IPS-15b (cell line): ENCODE data around the gene DISC1.
"Not testable (repeated sequence)": the region's sequence is repeated elsewhere in the genome, so short reads cannot be mapped to it uniquely, and the experiment has no call there.

Experiments
- H3K27me3 ChIP-seq: one replicate; pipeline ENCODE4 v1.6.1; 2013; ENCODE audit warnings: low read length; ENCODE audit not compliant: control insufficient read depth, insufficient read depth
- H3K36me3 ChIP-seq: one replicate; pipeline ENCODE4 v1.6.1; 2013; ENCODE audit warnings: low read length; ENCODE audit not compliant: control insufficient read depth, insufficient read depth
- H3K4me1 ChIP-seq: one replicate; pipeline ENCODE4 v1.6.1; 2013; ENCODE audit warnings: mild to moderate bottlenecking, low read length; ENCODE audit not compliant: control insufficient read depth, insufficient read depth
- H3K4me3 ChIP-seq: one replicate; pipeline ENCODE4 v1.5.1; 2013; ENCODE audit warnings: low read depth, low read length
- H3K9ac ChIP-seq: one replicate; pipeline ENCODE4 v1.6.1; 2013; ENCODE audit warnings: low read depth, mild to moderate bottlenecking, low read length
- H3K9me3 ChIP-seq: one replicate; pipeline ENCODE4 v1.6.1; 2013; ENCODE audit warnings: mild to moderate bottlenecking, low read length; ENCODE audit not compliant: control insufficient read depth, insufficient read depth

DISC1 gene

DNA sequence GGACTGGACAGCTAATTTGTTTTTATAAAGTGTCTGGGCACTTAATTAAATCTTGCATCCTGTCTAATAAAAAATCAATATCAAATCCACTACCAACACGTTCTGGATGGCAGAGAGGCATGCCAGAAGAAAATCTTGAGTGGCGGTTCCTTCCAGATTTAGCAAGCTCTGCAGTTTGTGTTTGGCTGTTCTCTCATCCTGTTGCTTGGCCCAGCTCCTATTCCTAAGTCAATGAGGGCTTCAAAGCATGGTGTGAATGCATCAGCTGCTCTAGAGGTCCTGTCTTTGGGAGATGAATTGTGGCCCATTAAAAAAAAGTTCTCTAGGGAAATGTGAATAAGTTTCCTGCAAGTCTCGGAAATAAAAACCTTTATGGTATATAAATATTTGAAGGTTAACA lies 90.3 kb downstream of the DISC1 start:
- H3K36me3 ChIP-seq = no peaks in the 10 kb centered on the region
- no peaks in the 10 kb centered on the region for H3K4me1 ChIP-seq
- no peak overlapping the region for H3K4me3 ChIP-seq
- no peak overlapping the region for H3K9ac ChIP-seq
- no peaks in the 10 kb centered on the region for H3K9me3 ChIP-seq
- no peaks in the 10 kb centered on the region for H3K27me3 ChIP-seq

DNA sequence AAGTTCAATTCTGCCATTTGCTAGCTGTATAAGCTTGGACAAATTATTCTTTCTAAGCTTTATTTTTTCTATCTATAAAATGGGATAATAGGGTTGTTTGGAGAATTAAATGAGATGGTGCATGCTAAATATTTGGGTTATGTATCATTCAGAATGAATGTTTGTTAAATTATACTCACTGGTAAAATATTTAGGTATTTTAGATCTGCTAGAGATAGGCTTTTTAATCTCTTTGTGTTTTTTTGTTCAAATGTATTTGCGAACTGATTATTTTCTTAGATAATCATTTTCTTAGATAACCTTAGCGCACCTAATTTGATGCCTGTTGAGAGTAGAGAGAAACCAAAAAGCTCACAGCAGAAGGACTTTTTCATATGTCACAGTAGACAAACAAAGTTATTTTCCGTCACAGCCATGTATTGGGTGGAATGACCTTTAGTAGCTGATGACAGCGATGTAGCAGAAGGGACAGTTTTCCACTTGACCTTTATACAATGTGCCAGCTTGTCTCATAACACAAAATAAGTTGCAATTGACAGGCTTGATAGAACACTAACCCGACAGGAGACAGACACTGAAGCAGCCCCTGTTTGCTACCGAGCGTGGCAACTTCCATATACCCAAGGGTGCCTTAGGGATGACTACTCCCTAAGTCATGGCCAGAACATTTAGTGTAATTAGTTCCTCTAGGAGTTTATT lies 93.0 kb downstream of the DISC1 start:
- H3K9me3 ChIP-seq = no peaks in the 10 kb centered on the region
- no peaks in the 10 kb centered on the region for H3K4me1 ChIP-seq
- H3K4me3 ChIP-seq = no peak overlapping the region
- H3K36me3 ChIP-seq = no peaks in the 10 kb centered on the region
- no peaks in the 10 kb centered on the region for H3K27me3 ChIP-seq
- H3K9ac ChIP-seq = no peak overlapping the region

DNA sequence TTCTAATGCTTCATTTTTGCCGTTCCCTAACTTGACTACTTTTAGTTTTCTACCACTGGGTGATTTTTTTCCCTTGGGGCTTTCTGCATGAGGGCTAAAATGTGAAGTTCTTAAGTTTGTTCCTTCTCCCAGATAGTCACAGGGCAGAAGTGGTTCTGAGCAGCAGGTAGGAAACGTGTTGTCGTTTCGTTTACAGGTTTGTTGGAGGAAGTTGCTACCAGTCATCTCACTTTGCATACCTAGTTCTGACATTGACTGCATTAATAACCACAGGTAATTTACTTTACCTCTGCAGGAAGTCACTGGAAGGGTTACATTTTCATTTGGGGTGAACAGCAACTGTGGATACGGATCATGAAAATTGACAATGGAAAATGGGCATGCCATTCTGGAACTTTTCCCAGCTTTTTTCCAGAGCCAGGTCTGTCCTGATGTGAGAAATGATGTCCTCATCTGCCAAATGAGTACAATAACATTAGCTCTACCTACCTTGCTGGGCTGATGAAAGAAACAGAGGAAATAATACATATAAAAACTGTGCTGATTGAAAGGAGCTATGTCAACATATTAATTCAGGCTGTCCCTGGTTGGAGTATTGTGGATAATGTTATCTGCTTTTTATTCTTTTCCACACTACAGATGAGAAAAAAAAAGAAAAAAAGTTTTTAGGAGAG lies 94.2 kb downstream of the DISC1 start:
- Histone ChIP-seq H3K36me3 (no peaks in the 10 kb centered on the region), H3K9me3 (no peaks in the 10 kb centered on the region), H3K4me1 (peaks cover 2% of the 10 kb centered on the region), H3K9ac (no peak overlapping the region), H3K4me3 (no peak overlapping the region), H3K27me3 (no peaks in the 10 kb centered on the region)

DNA sequence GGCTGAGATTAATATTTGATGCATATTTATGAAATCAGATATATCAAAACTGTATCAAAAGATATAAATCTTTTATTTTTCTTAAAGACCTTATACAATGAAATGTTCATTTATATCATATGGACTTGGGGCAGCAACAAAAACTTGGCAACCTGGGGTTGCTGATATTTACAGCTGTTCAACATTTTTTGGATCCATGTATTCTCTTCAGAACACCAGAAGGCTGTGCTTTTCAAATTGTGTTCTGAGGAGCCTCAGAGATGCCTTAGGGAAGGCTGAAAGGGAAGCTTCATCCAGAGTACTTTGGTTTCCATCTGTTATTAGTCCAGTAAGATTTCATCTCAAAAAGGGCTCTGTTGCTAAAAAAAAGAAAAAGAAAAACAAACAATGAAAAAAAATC lies 94.8 kb downstream of the DISC1 start:
- Histone ChIP-seq H3K27me3 (no peaks in the 10 kb centered on the region), H3K9ac (no peak overlapping the region), H3K4me3 (no peak overlapping the region), H3K9me3 (no peaks in the 10 kb centered on the region), H3K36me3 (no peaks in the 10 kb centered on the region), H3K4me1 (peaks cover 2% of the 10 kb centered on the region)

DNA sequence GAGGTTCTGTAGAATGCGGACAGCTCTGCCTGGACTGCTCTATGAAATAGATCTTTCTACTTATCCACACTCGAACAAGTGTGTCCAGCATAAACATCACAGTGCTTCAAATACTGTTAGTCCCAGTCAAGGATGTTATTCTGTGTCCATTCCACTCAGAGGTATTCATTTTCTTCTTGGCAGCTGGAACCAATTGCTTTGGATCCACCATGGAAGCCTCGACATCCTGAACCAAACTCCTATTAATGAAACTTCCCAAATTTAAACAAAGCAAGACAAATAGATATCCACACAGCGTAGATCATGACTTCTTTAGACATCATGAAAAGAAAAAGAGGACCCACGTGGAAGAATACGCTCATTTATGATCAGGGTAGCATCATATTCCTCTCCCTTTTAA lies 95.8 kb downstream of the DISC1 start:
- peaks cover 2% of the 10 kb centered on the region for H3K4me1 ChIP-seq

DNA sequence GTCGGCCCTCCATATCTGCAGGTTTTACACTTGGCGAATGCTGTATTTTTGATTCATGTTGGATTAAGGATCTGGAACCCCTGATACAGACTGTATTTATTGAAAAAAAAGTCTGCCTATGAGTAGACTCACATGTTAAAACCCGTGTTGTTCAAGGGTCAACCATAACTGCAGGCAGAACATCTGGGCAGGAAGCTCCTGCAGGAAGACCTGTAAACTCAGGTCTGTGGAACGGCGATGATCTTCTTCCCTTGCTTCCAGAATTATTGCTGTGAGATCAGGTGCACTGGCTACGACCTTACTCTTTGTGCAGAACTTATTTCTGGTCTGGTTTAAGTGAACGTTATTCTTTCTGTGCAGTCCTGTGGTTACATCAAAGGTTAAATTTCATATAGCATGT lies 96.6 kb downstream of the DISC1 start:
- Histone ChIP-seq H3K4me1 (peaks cover 2% of the 10 kb centered on the region), H3K9me3 (no peaks in the 10 kb centered on the region)

More for the DNA sequence above, 95.8 kb downstream of the DISC1 start:
- H3K9me3 ChIP-seq = no peaks in the 10 kb centered on the region
- H3K27me3 ChIP-seq = no peaks in the 10 kb centered on the region
- no peaks in the 10 kb centered on the region for H3K36me3 ChIP-seq
- H3K4me3 ChIP-seq = no peak overlapping the region
- no peak overlapping the region for H3K9ac ChIP-seq

DNA sequence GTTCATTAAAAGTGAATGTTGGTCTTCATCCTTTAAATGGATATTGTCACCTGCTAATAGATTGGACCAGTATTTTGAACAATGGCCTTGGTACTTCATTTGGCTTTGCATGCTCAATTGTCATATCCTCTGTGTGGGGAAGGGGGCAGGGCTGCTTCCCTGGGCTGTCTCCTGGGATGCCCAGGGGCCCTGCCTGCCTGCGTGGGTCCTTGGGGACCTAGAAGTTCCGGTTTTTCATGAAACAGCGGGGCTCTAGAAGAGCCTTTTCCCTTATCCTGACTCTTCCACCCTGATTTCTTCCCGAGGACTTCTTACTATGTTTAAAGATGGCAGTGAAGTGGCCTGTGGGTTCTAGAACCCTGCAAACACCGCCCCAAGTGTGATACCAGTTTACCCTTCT lies 97.5 kb downstream of the DISC1 start:
- Histone ChIP-seq H3K36me3 (no peaks in the 10 kb centered on the region), H3K27me3 (no peaks in the 10 kb centered on the region), H3K4me1 (peaks cover 2% of the 10 kb centered on the region), H3K4me3 (no peak overlapping the region), H3K9ac (no peak overlapping the region), H3K9me3 (no peaks in the 10 kb centered on the region)

More for the DNA sequence above, 96.6 kb downstream of the DISC1 start:
- Histone ChIP-seq H3K27me3 (no peaks in the 10 kb centered on the region), H3K4me3 (no peak overlapping the region), H3K9ac (no peak overlapping the region), H3K36me3 (no peaks in the 10 kb centered on the region)

DNA sequence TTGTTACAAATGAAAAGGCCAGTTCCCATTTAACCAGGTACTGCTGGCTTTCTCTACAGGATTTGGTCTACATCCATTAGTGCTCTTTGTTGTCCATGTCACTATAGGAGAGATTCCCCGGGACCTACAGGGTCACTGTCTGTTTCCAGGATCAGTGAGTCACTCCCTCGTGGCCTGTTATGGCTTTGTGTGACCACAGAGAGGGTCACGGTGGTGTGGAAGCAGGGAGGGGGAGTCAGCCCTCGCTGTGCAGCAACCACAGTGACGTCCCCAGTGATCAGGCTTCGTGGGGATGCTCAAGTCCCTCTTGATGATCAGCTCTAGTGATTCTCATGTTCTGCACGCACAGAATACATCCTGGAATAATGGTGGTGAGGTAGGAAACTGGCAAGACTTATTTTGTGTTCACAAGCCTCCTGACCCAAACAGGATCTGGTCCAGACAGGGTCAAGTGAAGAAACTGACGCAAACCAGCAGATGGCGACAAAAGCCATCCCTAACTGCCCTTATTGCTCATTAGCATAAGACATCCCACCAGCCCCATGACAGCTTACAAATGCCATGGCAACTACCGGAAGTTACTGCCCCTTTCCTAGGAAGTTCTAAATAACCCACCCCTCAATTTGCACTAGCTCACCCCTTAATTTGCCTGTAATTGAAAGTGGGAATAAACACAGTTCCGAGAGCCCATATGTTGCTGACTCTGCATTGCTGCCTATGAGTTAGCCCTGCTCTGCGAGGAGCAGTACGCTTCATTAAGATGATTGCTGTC lies 98.5 kb downstream of the DISC1 start:
- no peaks in the 10 kb centered on the region for H3K36me3 ChIP-seq
- no peak overlapping the region for H3K4me3 ChIP-seq
- no peaks in the 10 kb centered on the region for H3K9me3 ChIP-seq
- H3K27me3 ChIP-seq = no peaks in the 10 kb centered on the region
- no peak overlapping the region for H3K9ac ChIP-seq
- H3K4me1 ChIP-seq = peaks cover 2% of the 10 kb centered on the region

DNA sequence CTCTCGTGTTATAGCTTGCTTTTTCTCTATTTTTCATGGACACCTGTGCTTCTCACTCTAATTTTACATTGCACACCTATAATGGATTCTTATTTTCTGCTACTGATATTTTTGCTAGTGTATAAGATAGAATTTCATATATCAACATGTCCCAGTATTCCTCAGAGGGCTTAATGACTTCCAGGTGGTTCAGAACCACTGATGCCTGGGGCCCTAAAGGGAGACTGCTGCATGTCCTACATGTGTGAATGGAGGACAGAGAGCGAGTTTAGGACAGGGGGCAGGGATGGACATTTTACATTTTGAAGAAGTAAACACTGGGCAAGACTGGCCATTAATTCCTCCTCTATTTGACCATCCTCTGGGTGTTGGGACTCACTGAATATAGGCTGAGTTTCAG lies 100.6 kb downstream of the DISC1 start:
- Histone ChIP-seq H3K9me3 (no peaks in the 10 kb centered on the region), H3K9ac (no peak overlapping the region), H3K36me3 (no peaks in the 10 kb centered on the region), H3K27me3 (no peaks in the 10 kb centered on the region), H3K4me1 (peaks cover 2% of the 10 kb centered on the region), H3K4me3 (no peak overlapping the region)

DNA sequence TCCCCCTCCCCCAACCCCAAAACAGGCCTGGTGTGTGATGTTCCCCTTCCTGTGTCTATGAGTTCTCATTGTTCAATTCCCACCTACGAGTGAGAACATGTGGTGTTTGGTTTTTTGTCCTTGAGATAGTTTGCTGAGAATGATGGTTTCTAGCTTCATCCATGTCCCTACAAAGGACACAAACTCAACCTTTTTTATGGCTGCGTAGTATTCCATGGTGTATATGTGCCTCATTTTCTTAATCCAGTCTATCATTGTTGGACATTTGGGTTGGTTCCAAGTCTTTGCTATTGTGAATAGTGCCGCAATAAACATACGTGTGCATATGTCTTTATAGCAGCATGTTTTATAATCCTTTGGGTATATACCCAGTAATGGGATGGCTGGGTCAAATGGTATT lies 102.4 kb downstream of the DISC1 start:
- not testable (repeated sequence) for H3K4me3 ChIP-seq, H3K9ac ChIP-seq, H3K27me3 ChIP-seq, H3K36me3 ChIP-seq, H3K9me3 ChIP-seq, H3K4me1 ChIP-seq

DNA sequence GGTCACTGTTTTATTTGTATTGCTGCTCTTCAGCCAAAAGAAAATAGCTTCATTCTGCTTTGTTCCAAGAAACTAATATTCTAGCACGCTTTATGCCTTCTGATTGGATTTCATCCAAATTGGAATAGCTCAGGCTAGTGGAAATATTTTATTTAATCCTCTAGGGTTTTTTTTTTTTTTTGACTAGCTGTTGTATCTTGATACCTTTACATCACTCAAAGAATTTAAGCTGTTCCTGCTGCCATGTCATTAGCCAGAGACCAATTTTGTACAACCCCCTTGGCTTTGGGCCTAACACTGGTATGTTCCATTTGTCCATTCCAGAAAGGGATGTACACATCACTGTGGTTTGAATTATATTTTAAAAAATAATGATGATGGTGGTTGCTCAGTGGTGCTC lies 103.0 kb downstream of the DISC1 start:
- no peak overlapping the region for H3K4me3 ChIP-seq
- no peaks in the 10 kb centered on the region for H3K9me3 ChIP-seq
- H3K4me1 ChIP-seq = peaks cover 2% of the 10 kb centered on the region
- H3K27me3 ChIP-seq = no peaks in the 10 kb centered on the region
- H3K36me3 ChIP-seq = no peaks in the 10 kb centered on the region
- no peak overlapping the region for H3K9ac ChIP-seq

DNA sequence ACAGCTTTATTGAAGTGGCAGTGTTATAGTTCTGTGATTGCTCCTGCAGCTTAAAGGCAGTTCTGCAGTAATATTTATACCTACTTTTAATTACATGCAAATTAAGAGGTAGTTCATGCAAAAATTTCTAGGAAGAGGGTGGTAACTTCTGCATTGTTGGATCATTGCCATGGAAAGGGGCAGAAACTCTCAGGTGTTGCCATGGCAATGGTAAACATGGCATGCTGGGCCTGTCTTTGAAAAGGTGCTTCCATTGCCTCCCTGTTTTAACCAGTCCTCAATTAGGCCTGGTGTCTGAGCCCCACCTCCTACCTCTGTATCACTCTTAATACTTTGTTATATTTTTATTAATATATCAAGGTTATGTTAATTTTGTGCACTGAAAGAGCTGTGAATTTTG lies 104.7 kb downstream of the DISC1 start:
- H3K36me3 ChIP-seq = no peaks in the 10 kb centered on the region
- H3K4me3 ChIP-seq = no peak overlapping the region
- no peaks in the 10 kb centered on the region for H3K9me3 ChIP-seq
- no peak overlapping the region for H3K9ac ChIP-seq
- no peaks in the 10 kb centered on the region for H3K27me3 ChIP-seq
- no peaks in the 10 kb centered on the region for H3K4me1 ChIP-seq
